HepG2 (cell line): Measurements from ENCODE around the gene SLC9A9.

ENCODE experiments used
- BRD4 ChIP-seq: sonication (generic); formaldehyde crosslinking; IDR thresholded peaks from 2 replicates; pipeline ENCODE4 v1.4.0; 2020; ENCODE audit warnings: missing genetic modification reagents
- EZH2 ChIP-seq: conservative IDR thresholded peaks from 2 replicates; pipeline ENCODE4 v1.6.1; 2012; ENCODE audit warnings: mild to moderate bottlenecking, low read depth, low read length, moderate library complexity
- FLYWCH1 ChIP-seq: sonication (generic); formaldehyde crosslinking; IDR thresholded peaks from 2 replicates; pipeline ENCODE4 v1.8.1; 2023; ENCODE audit warnings: mild to moderate bottlenecking, missing genetic modification reagents
- PHF8 ChIP-seq: sonication (generic); formaldehyde crosslinking; IDR thresholded peaks from 2 replicates; pipeline ENCODE4 v1.5.0; 2020; ENCODE audit warnings: missing genetic modification reagents
- REPIN1 ChIP-seq: sonication (generic); formaldehyde crosslinking; IDR thresholded peaks from 2 replicates; pipeline ENCODE4 v1.8.0; 2022; ENCODE audit warnings: missing genetic modification reagents, low read depth, mild to moderate bottlenecking, borderline replicate concordance
- TARDBP ChIP-seq: sonication (generic); formaldehyde crosslinking; IDR thresholded peaks from 2 replicates; pipeline ENCODE4 v1.8.0; 2022; ENCODE audit warnings: mild to moderate bottlenecking, missing genetic modification reagents
- ZNF251 ChIP-seq: sonication (generic); formaldehyde crosslinking; IDR thresholded peaks from 2 replicates; pipeline ENCODE4 v1.9.0; 2021; ENCODE audit warnings: mild to moderate bottlenecking, missing genetic modification reagents

DNA sequence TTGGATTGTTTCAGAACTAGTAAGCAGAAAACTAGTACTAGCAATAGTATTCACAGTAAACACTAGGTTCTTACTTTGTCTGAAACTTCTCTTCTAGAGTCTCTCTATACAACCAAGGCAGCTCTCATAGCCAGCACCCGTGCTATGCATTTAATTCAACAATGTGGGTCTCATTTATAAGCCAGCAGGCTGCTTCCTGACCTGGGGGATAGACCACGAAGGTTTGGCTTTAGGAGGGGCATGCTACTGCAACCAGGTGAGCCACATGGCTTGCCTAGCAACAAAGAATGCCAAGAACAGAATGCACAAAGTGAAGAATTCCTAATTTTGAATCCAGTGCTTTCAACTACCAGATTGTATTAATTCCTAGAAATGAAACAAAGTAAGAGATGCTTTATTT lies 514.9 kb downstream of the SLC9A9 start:
- TF ChIP-seq FLYWCH1 (no peak), ZNF251 (CRISPR knock-in tag) (no peak), BRD4 (CRISPR knock-in tag) (no peak), TARDBP (CRISPR knock-in tag) (no peak), REPIN1 (no peak), EZH2 (no peak), PHF8 (CRISPR knock-in tag) (no peak)
